Neutrophil (primary cell): ENCODE results near the gene MMP24OS.

Experiments
- H3K27ac ChIP-seq: fragments of 200-600 bp; sonication (generic); 2 replicates; pipeline ENCODE4 v1.5.1; 2016; ENCODE audit warnings: mild to moderate bottlenecking, moderate library complexity
- H3K27me3 ChIP-seq: fragments of 200-600 bp; sonication (generic); 2 replicates; pipeline ENCODE4 v1.6.0; 2016; ENCODE audit warnings: mild to moderate bottlenecking
- H3K36me3 ChIP-seq: fragments of 200-600 bp; sonication (generic); 2 replicates; pipeline ENCODE4 v1.5.1; 2017
- H3K4me1 ChIP-seq, 2 experiments: fragments of 200-600 bp in 1 of 2; sonication (generic) in 1 of 2; 1 replicate in 1 of 2; 2 replicates in 1 of 2; pipeline versions ENCODE4 v1.5.1 to v1.6.1; 2013 to 2016; ENCODE audit warnings: low read depth in 1 of 2, low read length in 1 of 2, mild to moderate bottlenecking in 1 of 2, moderate library complexity in 1 of 2; ENCODE audit not compliant: control insufficient read depth in 1 of 2, insufficient read depth in 1 of 2
- H3K4me3 ChIP-seq, 2 experiments: fragments of 200-600 bp in 1 of 2; sonication (generic) in 1 of 2; 1 replicate in 1 of 2; 2 replicates in 1 of 2; pipeline ENCODE4 v1.5.1; 2013 to 2016; ENCODE audit warnings: low read depth in 1 of 2, low read length in 1 of 2, mild to moderate bottlenecking in 1 of 2, moderate library complexity in 1 of 2
- H3K9me3 ChIP-seq: fragments of 200-600 bp; sonication (generic); 2 replicates; pipeline ENCODE4 v1.5.1; 2016
- TF ChIP-seq, protein P1 (sequence below): fragments of 200-600 bp; sonication (generic); IDR thresholded peaks from 2 replicates; pipeline ENCODE4 v1.5.1; 2016; ENCODE audit warnings: antibody characterized with exemption

MMP24OS gene

DNA sequence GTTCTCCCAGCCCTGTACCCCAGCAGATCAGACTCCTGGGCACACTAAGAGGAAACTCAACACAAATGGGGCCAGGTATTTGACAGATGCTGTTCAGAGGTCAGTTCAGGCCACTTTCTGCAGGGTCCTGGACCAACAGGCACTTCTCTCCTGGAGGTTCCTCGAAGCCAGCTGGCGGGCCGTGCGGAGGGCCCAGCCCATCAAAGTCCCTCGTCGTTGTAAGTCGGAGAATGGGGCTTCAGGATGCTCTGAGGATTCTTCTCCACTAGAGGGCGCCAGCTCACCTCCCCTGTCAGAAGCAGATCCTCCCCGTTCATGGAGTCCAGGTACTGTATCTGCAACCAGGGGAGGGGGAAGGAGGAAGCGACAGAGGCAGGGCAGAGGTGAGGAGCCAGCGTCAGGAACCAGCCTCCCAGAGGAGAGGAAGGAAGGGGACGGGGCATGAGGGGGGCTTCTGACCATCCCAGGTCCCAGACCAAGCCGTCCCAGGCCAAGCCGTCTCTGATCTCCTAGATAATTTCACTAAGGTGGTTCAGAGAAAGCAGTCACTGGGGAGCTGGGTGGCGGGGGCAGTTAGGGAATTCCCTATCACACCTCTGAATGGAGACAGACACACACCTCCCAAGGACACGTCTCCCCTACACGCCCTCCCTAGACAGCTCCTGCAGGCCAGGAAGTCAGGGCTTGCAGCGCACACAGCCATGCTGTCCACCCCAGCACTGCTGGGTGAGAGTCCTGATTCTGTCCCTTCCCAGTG is 26.0 kb upstream of the MMP24OS start:
- peaks cover 8 to 9% of the 10 kb centered on the region in 2 experiments for H3K4me1 ChIP-seq
- TF ChIP-seq, protein P1, sequence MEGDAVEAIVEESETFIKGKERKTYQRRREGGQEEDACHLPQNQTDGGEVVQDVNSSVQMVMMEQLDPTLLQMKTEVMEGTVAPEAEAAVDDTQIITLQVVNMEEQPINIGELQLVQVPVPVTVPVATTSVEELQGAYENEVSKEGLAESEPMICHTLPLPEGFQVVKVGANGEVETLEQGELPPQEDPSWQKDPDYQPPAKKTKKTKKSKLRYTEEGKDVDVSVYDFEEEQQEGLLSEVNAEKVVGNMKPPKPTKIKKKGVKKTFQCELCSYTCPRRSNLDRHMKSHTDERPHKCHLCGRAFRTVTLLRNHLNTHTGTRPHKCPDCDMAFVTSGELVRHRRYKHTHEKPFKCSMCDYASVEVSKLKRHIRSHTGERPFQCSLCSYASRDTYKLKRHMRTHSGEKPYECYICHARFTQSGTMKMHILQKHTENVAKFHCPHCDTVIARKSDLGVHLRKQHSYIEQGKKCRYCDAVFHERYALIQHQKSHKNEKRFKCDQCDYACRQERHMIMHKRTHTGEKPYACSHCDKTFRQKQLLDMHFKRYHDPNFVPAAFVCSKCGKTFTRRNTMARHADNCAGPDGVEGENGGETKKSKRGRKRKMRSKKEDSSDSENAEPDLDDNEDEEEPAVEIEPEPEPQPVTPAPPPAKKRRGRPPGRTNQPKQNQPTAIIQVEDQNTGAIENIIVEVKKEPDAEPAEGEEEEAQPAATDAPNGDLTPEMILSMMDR = peak; percentile 86
- no peaks in the 10 kb centered on the region for H3K36me3 ChIP-seq
- H3K9me3 ChIP-seq = no peaks in the 10 kb centered on the region
- H3K27ac ChIP-seq = peak overlapping the region; percentile 39
- no peaks in the 10 kb centered on the region for H3K27me3 ChIP-seq
- no peak overlapping the region for H3K4me3 ChIP-seq

DNA sequence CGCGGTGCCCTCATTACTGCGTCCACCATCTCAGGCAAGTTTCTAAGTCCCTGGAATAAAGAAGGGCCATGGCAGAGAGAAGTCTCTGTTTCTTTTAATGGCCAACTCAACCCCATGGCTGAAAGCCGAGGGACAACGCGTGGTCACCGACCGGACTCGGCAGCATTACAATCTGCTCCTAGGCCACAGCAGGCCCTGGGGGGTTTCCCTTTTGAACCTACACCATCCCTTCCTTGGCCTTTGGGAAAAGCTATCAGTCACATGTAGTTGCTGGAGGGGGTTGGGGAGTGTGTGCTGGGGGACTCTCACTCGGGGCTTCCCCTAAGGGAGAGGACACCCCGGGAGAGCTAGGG is 25.4 kb upstream of the MMP24OS start:
- H3K27me3 ChIP-seq = no peaks in the 10 kb centered on the region
- H3K4me3 ChIP-seq = no peak overlapping the region
- no peak overlapping the region for H3K27ac ChIP-seq
- no peaks in the 10 kb centered on the region for H3K9me3 ChIP-seq
- TF ChIP-seq, protein P1 = no peak
- no peaks in the 10 kb centered on the region for H3K36me3 ChIP-seq
- H3K4me1 ChIP-seq = peaks cover 8 to 10% of the 10 kb centered on the region in 2 experiments

DNA sequence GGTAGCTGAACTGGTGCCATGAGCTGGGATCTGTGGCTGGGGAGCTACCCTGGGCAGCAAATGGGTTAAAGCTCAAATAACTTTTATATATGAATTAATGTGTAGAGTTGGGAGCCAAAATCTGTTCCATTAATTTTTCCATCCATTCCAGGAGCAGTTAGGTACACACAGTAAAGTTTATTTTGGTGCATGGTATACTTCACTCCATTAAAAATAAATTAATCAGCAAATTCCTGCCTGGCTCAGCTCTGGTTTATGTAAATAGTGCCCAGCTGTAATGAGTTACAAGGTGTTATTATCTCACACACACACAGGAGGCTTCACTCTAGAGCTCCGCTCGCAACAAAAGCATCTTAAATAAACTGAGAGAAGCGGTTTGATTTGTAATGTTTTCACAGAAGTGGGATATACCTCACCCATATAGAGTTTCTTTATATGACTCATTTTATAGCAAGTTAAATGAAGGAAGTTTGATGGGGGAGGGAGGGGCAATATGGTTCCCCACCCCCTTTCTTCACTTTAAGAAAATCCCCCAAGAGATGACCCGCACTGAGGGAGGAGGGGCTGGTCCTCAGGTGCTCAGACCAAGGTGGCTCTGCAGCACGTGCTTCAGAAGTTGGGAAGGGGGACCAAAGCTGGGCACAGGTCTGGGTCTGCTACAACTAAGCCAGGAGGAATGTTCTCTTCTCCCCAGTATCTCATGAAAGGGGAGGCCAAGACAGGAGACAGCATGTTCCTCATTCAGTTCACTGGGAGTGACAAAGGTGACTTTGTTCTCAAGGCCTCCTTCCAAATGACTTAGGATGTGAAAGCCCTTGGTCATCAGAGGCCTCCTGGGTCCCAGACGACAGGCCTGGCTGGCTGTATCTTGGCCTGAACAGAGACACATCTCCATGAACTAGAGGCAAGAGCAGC is 24.8 kb upstream of the MMP24OS start:
- Histone ChIP-seq H3K27me3 (no peaks in the 10 kb centered on the region), H3K36me3 (no peaks in the 10 kb centered on the region), H3K4me3 (no peak overlapping the region), H3K27ac (no peak overlapping the region), H3K4me1 (peaks cover 8 to 10% of the 10 kb centered on the region in 2 experiments), H3K9me3 (no peaks in the 10 kb centered on the region)
- TF ChIP-seq, protein P1 = no peak

DNA sequence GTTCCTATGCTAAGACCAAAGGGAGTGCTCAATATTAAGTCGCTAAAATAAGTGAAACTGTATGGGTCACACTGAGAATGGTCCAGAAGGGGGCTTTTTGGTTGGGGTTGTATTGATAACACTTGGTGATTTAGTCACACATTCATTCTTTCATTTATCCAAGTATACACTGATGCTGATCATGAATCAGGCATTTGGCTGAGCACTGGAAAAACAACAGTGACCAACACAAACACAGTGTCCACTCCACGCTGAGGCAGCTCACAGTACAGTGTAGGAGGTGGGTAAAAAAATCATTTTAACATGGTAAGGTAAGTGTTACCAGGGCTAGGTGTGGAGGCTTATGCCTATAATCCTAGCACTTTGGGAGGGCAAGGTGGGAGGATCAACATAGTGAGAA is 23.5 kb upstream of the MMP24OS start:
- Histone ChIP-seq H3K9me3 (no peaks in the 10 kb centered on the region), H3K27me3 (no peaks in the 10 kb centered on the region), H3K27ac (no peak overlapping the region), H3K4me1 (peaks cover 4 to 8% of the 10 kb centered on the region in 2 experiments), H3K36me3 (no peaks in the 10 kb centered on the region), H3K4me3 (no peak overlapping the region)
- TF ChIP-seq, protein P1 = no peak

DNA sequence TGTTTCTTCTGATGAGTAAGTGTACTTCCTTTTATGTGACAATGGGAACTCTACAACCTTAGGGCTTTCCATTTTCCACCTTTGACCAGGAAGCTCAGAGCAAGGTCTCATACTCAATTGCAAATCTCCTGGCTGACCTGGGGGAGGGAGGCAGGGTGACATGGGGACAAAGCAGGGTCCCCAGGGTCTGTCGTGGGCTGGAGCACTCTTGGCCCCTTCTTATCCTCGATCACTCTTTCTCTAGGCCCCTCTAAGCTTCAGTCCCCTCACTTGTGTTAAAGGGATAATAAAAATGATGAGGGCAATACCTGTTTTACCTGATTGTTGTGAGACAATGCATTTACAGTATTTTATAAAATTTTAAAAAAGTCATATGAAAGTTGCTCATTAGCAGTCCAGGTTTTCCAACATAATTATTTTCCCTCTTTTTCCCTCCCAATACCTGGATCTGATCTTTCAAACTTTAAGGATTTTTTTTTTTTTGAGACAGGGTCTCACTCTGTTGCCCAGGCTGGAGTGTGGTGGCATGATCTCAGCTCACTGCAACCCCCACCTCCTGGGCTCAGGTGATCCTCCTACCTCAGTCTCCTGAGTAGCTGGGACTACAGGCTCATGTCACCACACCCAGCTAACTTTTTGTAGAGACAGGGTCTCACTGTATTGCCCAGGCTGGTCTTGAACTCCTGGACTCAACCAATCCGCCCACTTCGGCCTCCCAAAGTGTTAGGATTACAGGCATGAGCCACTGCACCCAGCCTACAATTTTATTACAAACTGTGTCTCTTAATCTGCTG is 22.7 kb upstream of the MMP24OS start:
- no peak overlapping the region for H3K27ac ChIP-seq
- TF ChIP-seq, protein P1 = no peak
- no peaks in the 10 kb centered on the region for H3K36me3 ChIP-seq
- H3K27me3 ChIP-seq = no peaks in the 10 kb centered on the region
- H3K4me3 ChIP-seq = no peak overlapping the region
- H3K9me3 ChIP-seq = no peaks in the 10 kb centered on the region
- peaks cover 4 to 8% of the 10 kb centered on the region in 2 experiments for H3K4me1 ChIP-seq
